Measurements from ENCODE around the gene PDE8B. TPM values are rescaled to one million over a fixed set of nuclear protein-coding genes. Genes with fewer than 3 reads are reported as not detected.

PDE8B gene
- total RNA-seq, 1 experiment from 2014 or later = 0.17 TPM

DNA sequence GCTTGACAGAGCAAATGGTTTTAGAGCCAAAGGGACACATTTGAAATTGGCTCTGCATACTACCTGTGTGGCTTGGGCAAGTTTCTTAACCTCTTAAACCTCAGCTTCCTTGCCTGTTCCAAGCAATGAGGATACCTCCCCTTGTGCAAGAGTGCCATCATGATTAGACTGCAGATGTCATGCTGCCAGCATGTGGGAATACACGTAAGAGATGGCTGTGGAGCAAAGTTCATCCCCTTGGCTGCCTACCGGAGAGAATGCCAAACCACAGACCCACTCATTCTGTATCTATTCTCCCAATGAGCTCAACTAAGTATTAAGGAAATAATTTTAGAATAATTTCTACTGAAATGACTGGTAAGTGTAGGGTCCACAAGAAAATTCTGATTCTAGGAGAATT lies 180.3 kb downstream of the PDE8B start:
- Histone ChIP-seq H3K79me2 (ENCODE audit: insufficient read depth, low read length) (no peaks in the 10 kb centered on the region), H3K4me1 (ENCODE audit: control insufficient read depth in 1 of 2, insufficient read depth in 2 of 2, low read length in 2 of 2) (no peaks in the 10 kb centered on the region), H3K9me3 (ENCODE audit: control insufficient read depth in 1 of 2, insufficient read depth in 1 of 2, low read depth in 1 of 2, low read length in 2 of 2) (no peaks in the 10 kb centered on the region), H3K36me3 (ENCODE audit: control insufficient read depth in 1 of 2, insufficient read depth in 2 of 2, low read length in 2 of 2) (no peaks in the 10 kb centered on the region), H3K4me2 (ENCODE audit: low read length) (no peak overlapping the region), H3K27ac (ENCODE audit: low read depth, low read length) (no peak overlapping the region), H2AFZ (ENCODE audit: low read depth, low read length, poor library complexity, severe bottlenecking) (no peak overlapping the region), H3K4me3 (replicated peaks in 1 of 2; ENCODE audit: low read depth in 1 of 2, low read length in 2 of 2) (no peak overlapping the region), H3K9me2 (ENCODE audit: insufficient read depth) (no peaks in the 10 kb centered on the region), H3K9ac (ENCODE audit: low read length) (no peak overlapping the region), H3K27me3 (ENCODE audit: insufficient read depth, low read length) (no peaks in the 10 kb centered on the region), H4K20me1 (ENCODE audit: insufficient read depth) (no peaks in the 10 kb centered on the region)
- no peak for TF ChIP-seq FOSL1 (IDR thresholded peaks at IDR 0.05; ENCODE audit: low read depth)
- no peak for TF ChIP-seq CBX3 (IDR thresholded peaks at IDR 0.05; ENCODE audit: low read depth)
- TF ChIP-seq ATF3 (IDR thresholded peaks at IDR 0.05) = no peak
- no peak for TF ChIP-seq ZNF274 (IDR thresholded peaks at IDR 0.05; ENCODE audit: low read depth, low read length)
- no peak for TF ChIP-seq JUND (IDR thresholded peaks at IDR 0.05)
- no peak for TF ChIP-seq SIN3A (IDR thresholded peaks at IDR 0.05; ENCODE audit: low read depth)
- TF ChIP-seq EGR1 (IDR thresholded peaks at IDR 0.05; ENCODE audit: low read depth) = no peak
- no peak for TF ChIP-seq EZH2phosphoT487 (IDR thresholded peaks at IDR 0.05; ENCODE audit: borderline replicate concordance)
- no peak for TF ChIP-seq CTCF (IDR thresholded peaks at IDR 0.05 in 2 of 3, conservative IDR thresholded peaks at IDR 0.05 in 1 of 3; ENCODE audit: borderline replicate concordance in 1 of 3, insufficient read depth in 1 of 3, low read depth in 2 of 3, low read length in 2 of 3)
- no peak for TF ChIP-seq ELF1 (IDR thresholded peaks at IDR 0.05; ENCODE audit: borderline replicate concordance, low read depth)
- TF ChIP-seq RAD21 (IDR thresholded peaks at IDR 0.05; ENCODE audit: low read depth) = no peak
- no peak for TF ChIP-seq POLR2AphosphoS5 (IDR thresholded peaks at IDR 0.05; ENCODE audit: low read depth, low read length)
- ATAC-seq = no peak
- DNase-seq (ENCODE audit: low read depth, low spot score) = no peak
- intact Hi-C loops (cut with micrococcal nuclease) = no loop called here
- RAD21 ChIA-PET (ENCODE audit: low non-redundant PET in 1 of 2, low total read pairs in 2 of 2, uncharacterized antibody in 2 of 2, unreplicated experiment in 2 of 2) = no interaction called here
- BruUV-seq (replicated peaks) = no TSS peak
- CTCF ChIA-PET = no interaction called here
- POLR2A ChIA-PET = no interaction called here

All from HCT116 (cell line).